VCaP (cell line): ENCODE data around the gene TMEM190.
"Not testable (repeated sequence)": the region's sequence is repeated elsewhere in the genome, so short reads cannot be mapped to it uniquely, and the experiment has no call there.

Experiments
- H3K27ac ChIP-seq: fragments of 450-650 bp; 2 replicates; pipeline ENCODE4 v1.5.1; 2017
- TF ChIP-seq, protein P1 (sequence below): fragments of 450-650 bp; conservative IDR thresholded peaks from 2 replicates; pipeline ENCODE4 v1.5.1; 2017; ENCODE audit warnings: mild to moderate bottlenecking, moderate library complexity

Gene TMEM190

DNA sequence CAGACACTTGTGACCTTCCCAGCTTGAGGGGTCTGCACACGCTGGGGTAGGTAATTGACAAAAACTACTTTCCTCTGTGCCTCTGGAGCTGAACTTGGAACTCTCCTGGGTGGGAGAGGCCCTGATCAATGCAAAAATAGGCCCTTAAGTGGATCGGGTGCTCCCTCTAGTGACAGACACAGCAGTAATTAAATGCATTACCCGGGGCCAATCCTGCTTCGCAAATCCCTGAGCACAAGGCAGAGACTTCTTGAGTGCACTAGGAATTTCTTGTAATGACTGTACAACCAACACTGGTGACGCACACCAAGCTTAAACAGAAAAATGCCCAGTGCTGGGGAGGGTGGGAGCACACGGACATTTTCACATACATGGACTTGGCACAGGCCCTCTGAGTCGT lies 41.6 kb downstream of the TMEM190 start:
- no peak overlapping the region for H3K27ac ChIP-seq
- TF ChIP-seq, protein P1, sequence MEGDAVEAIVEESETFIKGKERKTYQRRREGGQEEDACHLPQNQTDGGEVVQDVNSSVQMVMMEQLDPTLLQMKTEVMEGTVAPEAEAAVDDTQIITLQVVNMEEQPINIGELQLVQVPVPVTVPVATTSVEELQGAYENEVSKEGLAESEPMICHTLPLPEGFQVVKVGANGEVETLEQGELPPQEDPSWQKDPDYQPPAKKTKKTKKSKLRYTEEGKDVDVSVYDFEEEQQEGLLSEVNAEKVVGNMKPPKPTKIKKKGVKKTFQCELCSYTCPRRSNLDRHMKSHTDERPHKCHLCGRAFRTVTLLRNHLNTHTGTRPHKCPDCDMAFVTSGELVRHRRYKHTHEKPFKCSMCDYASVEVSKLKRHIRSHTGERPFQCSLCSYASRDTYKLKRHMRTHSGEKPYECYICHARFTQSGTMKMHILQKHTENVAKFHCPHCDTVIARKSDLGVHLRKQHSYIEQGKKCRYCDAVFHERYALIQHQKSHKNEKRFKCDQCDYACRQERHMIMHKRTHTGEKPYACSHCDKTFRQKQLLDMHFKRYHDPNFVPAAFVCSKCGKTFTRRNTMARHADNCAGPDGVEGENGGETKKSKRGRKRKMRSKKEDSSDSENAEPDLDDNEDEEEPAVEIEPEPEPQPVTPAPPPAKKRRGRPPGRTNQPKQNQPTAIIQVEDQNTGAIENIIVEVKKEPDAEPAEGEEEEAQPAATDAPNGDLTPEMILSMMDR: peak; percentile 89

DNA sequence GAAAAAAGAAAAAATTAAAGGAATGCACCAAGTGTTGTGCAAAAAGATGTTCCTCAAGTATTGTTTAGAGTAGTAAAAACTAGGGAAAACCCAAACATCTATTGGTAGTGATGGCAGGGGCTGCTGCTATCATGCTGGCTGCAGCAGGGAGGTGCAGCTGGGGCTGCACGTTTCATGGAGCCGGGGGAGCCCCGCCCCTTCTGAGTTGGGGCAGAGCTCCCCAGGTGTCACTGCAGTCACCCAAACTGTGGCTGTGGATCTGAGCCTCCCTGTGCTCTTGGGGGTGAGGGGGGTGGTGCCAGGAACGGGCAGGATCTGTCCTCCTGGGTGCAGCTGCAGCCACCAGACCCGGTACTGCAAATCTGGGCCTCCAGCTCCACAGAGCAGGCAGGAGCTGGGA lies 42.5 kb downstream of the TMEM190 start:
- no peak overlapping the region for H3K27ac ChIP-seq
- TF ChIP-seq, protein P1: no peak

DNA sequence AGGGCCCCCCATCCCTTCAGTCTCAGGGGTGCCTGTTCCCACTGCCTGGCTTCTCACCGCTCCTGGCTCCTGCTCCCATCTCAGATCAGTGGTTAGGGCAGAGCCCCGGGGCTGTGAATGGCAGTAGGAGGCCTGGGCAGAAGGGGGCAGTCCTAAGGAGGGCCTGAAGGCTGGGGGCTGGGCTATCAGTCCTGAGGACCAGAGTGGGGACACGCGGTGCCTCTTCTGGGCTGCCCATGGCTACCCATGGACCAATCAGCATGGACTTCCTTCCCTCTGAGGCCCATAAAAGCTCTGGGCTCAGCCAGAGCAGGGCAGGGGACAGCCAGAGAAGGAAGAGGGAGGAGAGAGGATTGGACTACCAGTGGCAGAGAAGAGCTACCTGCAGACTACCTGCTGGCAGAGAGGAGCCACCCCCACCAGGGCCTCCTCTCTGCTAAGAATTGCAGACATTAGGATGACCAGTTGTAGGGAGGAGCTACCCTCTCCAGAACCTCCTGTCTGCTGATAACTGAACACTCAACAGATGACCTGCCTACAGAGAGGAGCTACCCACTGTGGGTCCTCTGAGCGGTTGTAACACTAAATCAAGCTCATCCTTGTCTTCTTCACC lies 43.1 kb downstream of the TMEM190 start:
- TF ChIP-seq, protein P1: no peak
- H3K27ac ChIP-seq: no peak overlapping the region

GRCh38 chr19:55421281-55421680 lies 44.7 kb downstream of the TMEM190 start:
- not testable (repeated sequence) for H3K27ac ChIP-seq

DNA sequence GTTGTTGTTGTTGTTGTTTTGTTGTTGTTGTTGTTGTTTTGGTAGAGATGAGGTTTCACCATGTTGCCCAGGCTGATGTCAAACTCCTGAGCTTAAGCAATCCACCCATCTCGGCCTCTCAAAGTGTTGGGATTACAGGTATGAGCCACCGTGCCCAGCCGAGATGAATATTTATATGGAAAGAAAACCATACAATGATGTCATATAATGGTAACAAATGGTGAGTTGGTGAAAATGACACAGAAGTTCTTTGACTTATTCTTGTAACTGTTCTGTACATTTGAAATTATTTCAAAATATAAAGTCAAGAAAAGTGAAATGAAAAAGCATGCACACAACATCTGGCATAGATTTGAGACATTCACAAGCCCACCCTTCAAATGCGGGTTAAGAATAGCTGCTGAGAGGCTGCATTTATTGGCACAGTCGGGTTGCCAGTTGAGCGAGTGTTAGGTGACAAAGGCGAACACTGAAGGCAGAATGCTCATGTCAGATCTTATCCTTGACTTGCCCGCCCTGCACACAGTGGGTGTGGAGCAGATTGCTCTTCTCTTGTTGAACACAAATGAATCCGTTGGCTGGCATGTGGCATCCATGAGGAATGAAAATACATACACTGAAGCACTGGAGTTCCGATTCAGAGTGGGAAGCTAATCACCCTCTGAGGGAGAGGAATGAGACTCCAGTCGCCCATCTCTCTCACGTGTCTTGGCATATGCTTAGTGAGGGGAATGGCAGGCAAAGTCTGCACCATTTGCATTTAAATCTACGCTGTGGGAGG lies 46.8 kb downstream of the TMEM190 start:
- TF ChIP-seq, protein P1: no peak
- H3K27ac ChIP-seq: no peak overlapping the region

GRCh38 chr19:55424518-55424917 lies 47.9 kb downstream of the TMEM190 start:
- no peak overlapping the region for H3K27ac ChIP-seq
- TF ChIP-seq, protein P1: no peak

GRCh38 chr19:55426042-55426441 lies 49.4 kb downstream of the TMEM190 start:
- TF ChIP-seq, protein P1: no peak
- no peak overlapping the region for H3K27ac ChIP-seq
